ENCODE results near the gene DNMBP.

DNMBP gene

GRCh38 chr10:99930731-99931550 is 78.8 kb downstream of the DNMBP start:
- no peak for DNase-seq (ENCODE audit: extremely low spot score)
- ChIA-PET CTCF (interaction anchor here (1.0 kb wide), 1 partner anchor 85 kb away, joined by 3 read pairs; no protein-coding TSS in a partner anchor), POLR2A (no interaction called here)
- TF ChIP-seq BHLHE40 (IDR thresholded peaks at IDR 0.05; ENCODE audit: borderline replicate concordance) (no peak), L3MBTL2 (conservative IDR thresholded peaks at IDR 0.05) (no peak), FOXA1 (IDR thresholded peaks at IDR 0.05) (no peak), NFRKB (IDR thresholded peaks at IDR 0.05) (no peak), ZNF384 (IDR thresholded peaks at IDR 0.05) (no peak), FOXM1 (IDR thresholded peaks at IDR 0.05; ENCODE audit: borderline replicate concordance) (no peak), SUZ12 (IDR thresholded peaks at IDR 0.05) (no peak), FOXK2 (IDR thresholded peaks at IDR 0.05) (no peak)
- TF ChIP-seq, protein P1, sequence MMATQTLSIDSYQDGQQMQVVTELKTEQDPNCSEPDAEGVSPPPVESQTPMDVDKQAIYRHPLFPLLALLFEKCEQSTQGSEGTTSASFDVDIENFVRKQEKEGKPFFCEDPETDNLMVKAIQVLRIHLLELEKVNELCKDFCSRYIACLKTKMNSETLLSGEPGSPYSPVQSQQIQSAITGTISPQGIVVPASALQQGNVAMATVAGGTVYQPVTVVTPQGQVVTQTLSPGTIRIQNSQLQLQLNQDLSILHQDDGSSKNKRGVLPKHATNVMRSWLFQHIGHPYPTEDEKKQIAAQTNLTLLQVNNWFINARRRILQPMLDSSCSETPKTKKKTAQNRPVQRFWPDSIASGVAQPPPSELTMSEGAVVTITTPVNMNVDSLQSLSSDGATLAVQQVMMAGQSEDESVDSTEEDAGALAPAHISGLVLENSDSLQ (IDR thresholded peaks at IDR 0.05): no peak

DNA sequence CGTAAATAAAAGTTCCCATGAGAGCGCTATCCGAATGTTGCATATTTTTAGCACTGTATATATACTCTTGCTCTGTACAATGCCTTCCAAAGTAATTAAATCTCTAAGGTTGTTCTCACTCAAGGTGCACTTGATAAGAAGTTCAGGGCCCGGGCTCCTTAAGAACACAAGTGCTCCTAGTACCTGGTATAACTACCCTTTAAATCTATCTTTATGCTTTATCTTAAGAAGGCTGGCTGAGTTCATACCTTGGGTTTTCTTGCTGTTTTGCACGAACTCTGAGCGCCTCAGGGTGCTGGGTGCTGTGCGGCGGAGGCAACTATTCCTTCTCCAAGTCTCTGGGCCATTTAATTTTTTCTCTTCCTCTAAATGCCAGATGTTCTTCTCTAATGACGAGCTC is 80.4 kb downstream of the DNMBP start:
- CTCF ChIA-PET: no interaction called here
- POLR2A ChIA-PET: no interaction called here
- TF ChIP-seq NFRKB (IDR thresholded peaks at IDR 0.05): no peak
- TF ChIP-seq FOXK2 (IDR thresholded peaks at IDR 0.05): no peak
- TF ChIP-seq, protein P1 (IDR thresholded peaks at IDR 0.05): no peak
- no peak for TF ChIP-seq FOXA1 (IDR thresholded peaks at IDR 0.05)
- no peak for TF ChIP-seq SUZ12 (IDR thresholded peaks at IDR 0.05)
- TF ChIP-seq TARDBP (IDR thresholded peaks at IDR 0.05): no peak
- no peak for TF ChIP-seq SP1 (IDR thresholded peaks at IDR 0.05)
- TF ChIP-seq ZNF384 (IDR thresholded peaks at IDR 0.05): no peak
- no peak for TF ChIP-seq CTBP1 (IDR thresholded peaks at IDR 0.05; ENCODE audit: borderline replicate concordance)
- no peak for TF ChIP-seq ARNT (IDR thresholded peaks at IDR 0.05)
- no peak for TF ChIP-seq ELF4 (IDR thresholded peaks at IDR 0.05)
- TF ChIP-seq BHLHE40 (IDR thresholded peaks at IDR 0.05; ENCODE audit: borderline replicate concordance): no peak
- TF ChIP-seq LEF1 (IDR thresholded peaks at IDR 0.05; ENCODE audit: borderline replicate concordance): no peak
- TF ChIP-seq L3MBTL2 (conservative IDR thresholded peaks at IDR 0.05): no peak
- TF ChIP-seq FOXM1 (IDR thresholded peaks at IDR 0.05; ENCODE audit: borderline replicate concordance): no peak
- TF ChIP-seq HDGF (IDR thresholded peaks at IDR 0.05; ENCODE audit: borderline replicate concordance): no peak
- no peak for DNase-seq (ENCODE audit: extremely low spot score)

GRCh38 chr10:99927721-99928280 is 81.9 kb downstream of the DNMBP start:
- TF ChIP-seq CTBP1 (IDR thresholded peaks at IDR 0.05; ENCODE audit: borderline replicate concordance) (no peak), NFRKB (IDR thresholded peaks at IDR 0.05) (no peak), TARDBP (IDR thresholded peaks at IDR 0.05) (no peak), LEF1 (IDR thresholded peaks at IDR 0.05; ENCODE audit: borderline replicate concordance) (no peak), ARNT (IDR thresholded peaks at IDR 0.05) (no peak), FOXM1 (IDR thresholded peaks at IDR 0.05; ENCODE audit: borderline replicate concordance) (no peak), ZNF384 (IDR thresholded peaks at IDR 0.05) (no peak), FOXK2 (IDR thresholded peaks at IDR 0.05) (no peak), L3MBTL2 (conservative IDR thresholded peaks at IDR 0.05) (no peak), SP1 (IDR thresholded peaks at IDR 0.05) (no peak), ELF4 (IDR thresholded peaks at IDR 0.05) (no peak), BHLHE40 (IDR thresholded peaks at IDR 0.05; ENCODE audit: borderline replicate concordance) (no peak)
- TF ChIP-seq, protein P1 (IDR thresholded peaks at IDR 0.05): no peak
- no peak for DNase-seq (ENCODE audit: extremely low spot score)
- POLR2A ChIA-PET: no interaction called here
- CTCF ChIA-PET: no interaction called here

DNA sequence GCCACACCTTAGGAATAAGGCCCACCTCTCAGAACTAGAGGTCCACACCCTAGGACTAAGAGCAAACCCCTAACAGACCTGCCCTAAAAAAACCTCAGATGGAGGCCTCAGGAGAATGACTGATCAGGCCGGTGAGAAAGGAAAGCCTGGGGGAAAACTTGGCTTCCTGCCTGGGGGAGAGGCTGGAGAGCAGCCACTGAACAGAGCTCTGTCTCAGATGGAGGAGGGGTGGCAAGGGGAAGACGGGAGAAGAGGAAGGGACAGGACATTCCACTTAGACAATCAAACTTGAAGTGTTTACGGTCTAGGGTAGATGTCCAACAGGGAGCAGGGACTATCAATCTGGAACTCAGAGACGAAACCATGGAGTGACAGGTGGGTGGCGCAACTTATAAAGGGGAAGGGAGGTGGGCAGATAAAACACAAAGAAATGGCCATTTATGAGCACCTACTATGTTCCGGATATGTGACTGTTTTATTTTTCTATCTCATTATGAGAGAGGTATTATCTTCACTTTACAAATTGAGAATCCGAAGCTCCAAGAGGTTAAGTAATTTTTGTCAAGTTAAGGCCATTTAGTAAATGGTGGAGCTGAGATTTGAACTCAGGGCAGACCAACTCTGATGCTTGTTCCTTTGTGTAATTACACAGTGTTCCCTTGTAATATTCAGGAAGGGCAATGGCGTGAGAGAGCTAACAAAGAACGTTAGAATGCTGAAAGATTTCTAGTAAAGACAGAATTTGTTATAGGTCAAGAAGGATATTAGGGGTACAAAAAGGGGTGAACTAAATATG is 82.6 kb downstream of the DNMBP start:
- ChIA-PET POLR2A (no interaction called here), CTCF (no interaction called here)
- DNase-seq (ENCODE audit: extremely low spot score): no peak

More for the DNA sequence above, 82.6 kb downstream of the DNMBP start:
- TF ChIP-seq, protein P1 (IDR thresholded peaks at IDR 0.05): peak; percentile 46; the same call in 1 of the 2 replicates
- TF ChIP-seq NFRKB (IDR thresholded peaks at IDR 0.05): no peak

Data from HEK293T (cell line).